GM19240 (cell line): Measurements from ENCODE around the gene PSAT1.

Experiments
- DNase-seq: peaks from one replicate; pipeline ENCODE4 v3.0.0; 2011; ENCODE audit warnings: low spot score; ENCODE audit not compliant: insufficient read length

Gene PSAT1

DNA sequence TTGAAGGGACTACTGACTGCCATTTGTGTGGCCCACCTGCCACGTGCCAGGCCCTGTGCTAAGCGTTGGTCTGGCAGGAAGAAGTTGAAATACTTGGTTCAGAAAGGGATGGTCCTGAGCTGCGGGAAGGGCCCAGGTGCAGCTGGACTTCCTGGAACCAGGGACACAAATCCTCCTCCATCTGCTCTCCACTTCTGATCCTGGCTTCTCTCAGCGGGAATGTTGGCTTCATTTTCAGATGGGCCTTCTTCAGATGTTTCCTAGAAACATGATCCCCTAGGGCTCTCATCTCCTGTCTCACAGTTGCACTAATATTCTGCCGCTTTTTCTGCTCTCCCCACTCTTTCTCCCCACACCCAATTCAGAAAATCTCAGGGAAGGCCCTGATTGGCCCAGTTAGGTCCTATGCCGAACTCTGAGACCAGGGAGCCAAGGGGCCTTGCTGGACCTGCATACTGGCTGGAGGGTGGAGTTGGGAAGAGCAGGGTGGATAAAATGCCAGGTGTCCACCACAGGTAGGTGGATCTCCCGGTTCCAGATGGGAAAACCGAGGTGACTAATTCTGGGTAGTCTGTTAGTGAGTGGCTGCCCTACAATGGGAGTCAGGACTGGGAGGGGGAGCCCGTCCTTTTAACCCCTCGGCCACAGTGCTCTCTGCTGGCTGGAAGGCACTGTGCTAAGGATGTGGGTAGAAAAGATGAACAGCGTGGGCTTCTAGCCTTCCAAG is 19.4 kb downstream of the PSAT1 start:
- no peak for DNase-seq

DNA sequence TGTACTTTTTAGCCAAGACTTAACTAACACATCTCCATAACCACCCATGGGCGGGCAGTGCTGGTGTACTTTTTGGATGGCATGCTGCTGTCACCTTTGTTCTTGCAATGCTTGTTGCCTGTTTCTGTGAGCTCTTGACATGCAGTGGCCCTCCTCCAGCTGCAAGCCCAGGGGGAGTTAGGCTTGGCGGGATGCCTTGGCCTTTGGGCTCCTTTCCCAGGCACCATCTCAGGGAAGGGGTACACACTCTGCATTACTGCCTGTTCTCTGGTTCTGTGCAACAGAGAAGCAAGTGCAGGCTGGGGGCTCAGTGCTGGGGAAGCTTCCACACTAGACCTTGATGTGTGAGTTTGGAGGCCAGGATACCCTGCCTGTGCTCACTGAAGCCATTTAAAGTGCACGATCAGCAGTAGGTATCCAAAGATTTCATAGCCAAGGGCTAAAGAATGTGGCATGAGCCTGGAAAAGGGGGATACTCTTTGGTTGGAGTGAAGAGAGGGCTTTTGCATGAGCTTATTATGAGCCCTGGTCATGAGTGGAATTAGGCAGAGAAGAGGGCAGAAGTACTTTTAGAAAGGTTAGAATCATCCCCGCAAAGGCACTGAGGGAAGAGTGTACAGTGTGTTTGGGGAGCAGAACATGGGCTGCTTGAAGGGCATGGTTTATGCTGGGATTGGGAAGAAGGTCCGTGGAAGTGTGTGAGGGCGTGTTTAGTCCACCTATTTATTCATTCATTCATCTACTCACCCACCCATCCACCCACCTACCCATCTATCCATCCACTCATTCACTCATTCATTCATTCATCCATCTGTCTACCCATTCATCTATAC is 22.5 kb downstream of the PSAT1 start:
- no peak for DNase-seq

DNA sequence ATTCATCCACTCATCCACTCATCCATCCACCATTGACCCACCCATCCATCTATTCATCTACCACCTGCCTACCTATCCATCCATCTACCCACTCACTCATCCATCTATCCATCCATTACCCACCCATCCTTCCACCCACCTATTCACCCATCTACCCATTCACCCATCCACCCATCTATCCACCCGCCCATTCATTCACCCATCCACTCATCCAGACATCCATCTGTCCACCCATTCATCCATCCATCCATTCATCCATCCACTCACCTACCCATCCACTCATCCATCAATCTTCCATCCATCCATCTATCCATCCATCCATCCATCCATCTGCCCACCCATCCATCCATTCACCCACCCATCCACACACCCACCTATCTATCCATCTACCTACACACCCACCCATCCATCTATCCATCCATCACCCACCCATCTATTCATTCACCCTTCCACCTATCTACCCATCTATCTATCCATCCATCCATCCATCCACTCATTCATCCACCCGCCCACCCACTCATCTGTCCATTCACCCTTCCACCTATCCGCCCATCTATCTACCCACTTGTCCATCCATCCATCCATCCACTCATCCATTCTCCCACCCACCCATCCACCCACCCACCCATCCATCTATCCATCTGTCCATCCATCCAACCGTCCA is 23.2 kb downstream of the PSAT1 start:
- no peak for DNase-seq

DNA sequence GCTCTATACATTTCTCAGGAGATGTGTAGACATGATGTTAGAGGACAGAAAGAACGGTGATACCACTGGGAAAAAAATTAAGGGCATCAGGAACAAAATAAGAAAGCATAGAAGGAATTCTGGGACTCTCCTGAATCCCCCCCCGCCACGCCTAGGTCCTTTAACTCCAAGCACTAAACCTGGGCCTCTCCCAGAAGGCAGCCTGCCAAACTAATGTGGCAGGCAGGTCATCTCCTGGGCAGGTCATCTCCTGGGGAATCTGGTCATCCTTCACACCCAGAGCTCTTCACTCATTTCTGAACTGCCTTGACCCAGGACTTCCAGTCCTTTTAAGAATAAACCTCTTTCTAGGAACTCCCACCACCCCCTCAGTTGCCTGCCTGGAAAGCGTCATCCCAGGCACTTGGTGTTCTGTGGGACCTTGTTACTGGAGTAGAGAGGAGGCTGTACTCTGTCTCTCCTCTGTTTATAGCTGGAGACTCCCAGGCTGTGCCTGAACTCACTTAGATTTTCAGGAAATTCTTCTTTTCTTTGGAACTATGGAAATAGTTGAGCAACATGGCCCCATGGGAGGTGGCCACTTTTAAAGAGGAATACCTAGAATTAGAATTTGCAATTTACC is 24.1 kb downstream of the PSAT1 start:
- no peak for DNase-seq

DNA sequence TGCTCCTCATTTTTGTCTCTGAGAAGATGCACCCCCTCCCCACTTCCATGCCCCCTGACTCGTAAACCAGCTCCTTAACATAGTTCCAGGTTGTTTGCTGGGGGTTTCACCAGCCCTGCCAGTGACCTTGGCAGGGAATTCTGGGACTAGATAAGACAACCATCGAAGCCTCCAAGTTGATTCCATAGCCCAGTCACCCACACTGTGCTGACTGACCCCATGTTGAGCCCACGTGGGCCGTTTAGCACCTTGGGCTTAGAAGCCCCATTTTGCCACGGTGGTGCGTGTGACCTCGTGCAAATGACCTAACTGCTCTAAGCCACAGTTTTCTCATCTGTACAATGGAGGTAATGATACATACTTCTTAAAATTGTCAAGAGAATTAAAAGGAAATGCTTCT is 24.6 kb downstream of the PSAT1 start:
- DNase-seq, result no peak

DNA sequence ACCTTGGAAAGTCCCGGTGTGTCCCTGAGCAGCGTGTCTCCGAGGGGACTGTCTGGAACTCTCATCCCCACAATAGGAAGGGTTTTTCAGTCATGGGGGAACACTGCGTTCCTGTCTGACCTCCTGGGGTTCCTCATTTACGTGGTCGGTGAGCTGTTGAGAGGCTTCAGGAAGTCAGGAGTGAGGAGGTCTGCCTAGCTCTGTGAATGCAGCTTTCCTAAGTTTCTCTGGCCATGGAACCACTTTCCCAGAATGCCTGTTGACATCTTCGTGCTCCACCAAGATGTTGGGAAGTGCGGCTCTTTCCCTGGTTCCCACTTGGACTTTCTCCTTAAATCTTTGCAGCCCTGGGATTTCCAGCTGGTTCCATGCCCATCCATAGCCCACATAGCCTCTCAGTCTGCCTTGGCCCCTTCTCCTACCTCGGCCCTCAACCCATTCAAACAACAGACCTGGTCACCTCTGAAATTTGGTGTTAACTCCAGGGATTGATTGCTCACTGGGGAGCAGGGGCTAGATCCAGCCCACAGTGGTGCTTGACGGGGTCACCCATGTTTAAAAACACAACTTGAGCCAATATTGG is 27.2 kb downstream of the PSAT1 start:
- DNase-seq, result no peak

DNA sequence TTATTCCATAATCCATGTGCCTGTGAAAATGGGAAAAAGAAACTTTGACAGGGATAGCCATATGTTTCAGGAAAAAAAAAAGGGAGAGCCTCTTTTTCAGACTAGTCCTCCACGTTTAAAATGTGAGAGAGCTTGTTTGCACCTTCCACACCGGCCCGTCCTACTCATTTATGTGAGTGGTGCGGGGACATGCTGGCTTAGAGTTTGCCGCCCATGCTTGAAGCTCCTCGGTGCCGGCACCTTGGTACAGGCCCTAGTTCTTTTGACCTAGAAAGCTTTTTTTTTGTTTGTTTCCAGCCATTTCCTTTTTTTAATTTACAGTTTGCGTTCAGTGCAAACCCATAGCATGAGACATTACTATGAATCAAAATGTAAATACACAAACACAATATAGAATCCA is 27.8 kb downstream of the PSAT1 start:
- no peak for DNase-seq

DNA sequence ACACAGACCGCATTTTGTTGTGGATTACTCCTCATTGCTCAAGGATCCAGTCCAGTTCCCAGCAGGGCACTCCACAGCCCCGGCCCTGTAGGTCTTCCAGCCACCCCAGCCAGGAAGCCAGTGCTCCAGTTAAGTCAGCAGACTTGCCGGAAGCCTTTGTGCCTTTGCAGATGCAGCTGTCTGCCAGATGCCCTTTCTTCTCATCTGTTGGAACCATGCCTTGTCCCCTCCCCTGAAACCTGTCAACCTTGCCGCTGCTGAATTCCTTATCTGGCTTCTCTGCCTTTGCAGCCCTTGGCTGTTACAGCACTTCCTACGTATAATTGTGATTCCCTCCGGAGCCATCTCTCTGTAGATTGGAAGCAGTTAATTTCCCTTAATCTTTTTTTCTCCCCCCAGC is 28.4 kb downstream of the PSAT1 start:
- DNase-seq, result no peak

DNA sequence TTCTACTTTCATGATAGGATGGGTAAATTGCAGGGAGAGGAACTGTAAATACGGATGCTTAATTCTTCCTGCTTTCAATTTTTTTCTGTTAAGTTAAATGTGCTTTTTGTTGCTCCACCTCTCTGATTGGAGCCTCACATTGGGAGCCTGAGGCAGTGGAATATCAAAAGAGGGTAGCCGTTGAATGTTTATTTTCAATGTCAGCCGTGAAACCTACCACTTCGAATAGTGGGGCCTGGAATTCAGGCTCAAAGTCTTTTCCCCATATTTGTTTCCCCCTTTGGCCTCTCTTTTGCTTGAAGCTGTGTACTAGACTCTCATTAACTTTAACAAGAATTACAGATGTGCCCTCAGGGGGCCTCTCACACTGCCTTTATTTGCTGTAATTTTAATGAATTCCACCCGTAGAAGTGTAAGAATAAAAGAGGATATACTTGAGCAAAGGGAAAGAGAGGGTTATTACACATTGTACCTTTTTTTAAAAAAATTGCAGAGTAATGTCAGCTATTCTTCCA is 29.0 kb downstream of the PSAT1 start:
- DNase-seq, result no peak

DNA sequence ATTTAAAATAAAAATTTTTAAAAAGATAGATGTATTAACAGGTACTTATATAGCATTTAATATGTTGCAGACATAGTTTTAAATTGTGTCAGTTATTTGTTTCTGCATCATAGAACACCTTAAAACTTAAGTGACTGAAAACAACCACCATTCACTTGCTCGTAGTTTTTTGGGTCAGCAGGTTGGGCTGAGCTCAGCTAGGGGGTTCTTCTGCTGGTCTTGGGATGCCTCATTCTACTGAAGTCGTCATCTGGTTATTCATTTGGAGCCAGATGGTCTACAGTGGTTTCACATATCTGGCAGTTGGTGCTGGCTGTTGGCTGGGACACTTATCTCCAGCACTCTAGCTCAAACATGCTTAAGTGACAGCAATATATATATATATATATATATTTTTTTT is 29.6 kb downstream of the PSAT1 start:
- DNase-seq, result no peak

DNA sequence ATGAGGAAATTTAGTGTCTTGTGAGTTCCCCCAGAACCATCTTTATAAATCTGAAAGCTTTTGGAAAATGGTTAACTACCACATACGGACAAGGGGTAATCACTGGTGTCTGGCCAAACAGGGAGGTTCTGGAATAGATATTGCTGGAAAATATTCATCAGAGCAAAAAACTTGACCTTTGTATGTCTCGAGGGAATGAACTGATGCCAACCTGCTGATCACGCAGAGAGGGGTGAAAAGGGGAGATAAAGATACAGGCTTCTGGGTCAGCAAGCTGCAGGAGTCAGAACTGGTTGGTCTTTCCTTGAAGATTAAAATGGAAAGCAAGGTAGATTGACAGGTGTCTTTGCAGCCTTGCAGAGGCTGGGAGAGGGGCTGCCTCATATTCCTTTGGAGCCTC is 35.5 kb downstream of the PSAT1 start:
- DNase-seq, result no peak

DNA sequence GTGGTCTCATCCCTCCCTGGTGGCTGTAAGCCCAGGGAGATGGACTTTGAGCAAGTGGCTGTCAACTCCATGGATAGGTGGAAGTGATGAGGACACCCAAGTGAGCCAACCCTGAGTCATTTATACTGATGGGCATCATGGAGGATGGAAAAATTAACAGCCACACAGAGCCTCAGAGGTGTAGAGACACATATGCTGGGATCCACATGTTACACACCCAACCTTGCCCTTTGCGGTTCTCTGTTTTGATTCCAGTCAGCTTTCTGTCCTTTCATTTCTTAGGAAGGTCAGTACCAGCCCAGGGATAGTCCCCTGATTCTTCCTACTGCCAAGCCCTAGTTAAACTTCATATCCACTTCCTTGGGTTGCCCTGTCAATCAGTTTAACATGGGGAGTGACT is 51.9 kb downstream of the PSAT1 start:
- DNase-seq, result no peak

DNA sequence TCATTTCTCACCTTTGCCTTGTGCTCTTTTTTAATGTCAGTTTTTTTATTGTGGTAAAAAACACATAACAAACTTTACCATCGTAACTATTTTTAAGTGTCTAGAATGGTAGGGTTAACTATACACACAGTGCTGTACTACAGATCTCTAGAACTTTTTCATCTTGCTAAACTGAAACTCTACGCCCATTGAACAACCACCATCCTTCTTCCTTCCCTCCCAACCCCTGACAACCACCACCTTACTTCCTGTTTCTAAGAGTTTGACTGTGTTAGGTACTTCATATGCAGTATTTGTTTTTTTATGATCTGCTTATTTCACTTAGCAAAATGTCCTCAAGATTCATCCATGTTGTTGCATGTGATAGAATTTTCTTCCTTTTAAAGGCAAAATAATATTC is 54.9 kb downstream of the PSAT1 start:
- DNase-seq, result no peak

DNA sequence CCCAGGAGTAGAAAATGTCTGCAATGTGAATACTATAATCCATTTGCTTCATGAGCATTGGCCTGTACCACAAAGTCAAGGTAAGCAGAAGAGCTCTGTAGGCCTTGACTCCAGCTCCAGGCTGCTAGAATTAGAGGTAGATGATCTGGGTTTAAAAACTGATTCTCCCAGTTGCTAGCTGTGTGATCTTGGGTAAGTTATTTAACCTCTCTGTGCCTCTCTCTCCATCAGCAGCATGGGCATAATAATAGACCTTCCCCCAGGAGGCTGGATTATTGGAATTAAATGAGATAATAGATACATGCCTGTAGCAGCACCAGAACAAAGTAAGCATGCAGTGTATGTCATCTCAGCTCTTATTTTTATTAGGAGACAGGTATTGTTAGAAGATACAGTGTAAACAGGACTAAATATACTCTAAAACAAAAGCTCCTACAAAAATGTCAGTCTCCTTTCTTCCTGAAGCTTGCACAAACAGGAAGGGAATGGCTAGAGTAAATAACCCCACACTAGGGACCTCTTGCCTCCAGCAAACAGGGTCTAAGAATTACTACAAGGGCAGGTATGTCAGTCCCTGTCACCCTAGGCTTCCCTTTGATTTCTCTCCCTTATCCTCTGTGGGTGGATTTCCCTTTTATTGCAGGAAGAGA is 57.5 kb downstream of the PSAT1 start:
- DNase-seq, result no peak

DNA sequence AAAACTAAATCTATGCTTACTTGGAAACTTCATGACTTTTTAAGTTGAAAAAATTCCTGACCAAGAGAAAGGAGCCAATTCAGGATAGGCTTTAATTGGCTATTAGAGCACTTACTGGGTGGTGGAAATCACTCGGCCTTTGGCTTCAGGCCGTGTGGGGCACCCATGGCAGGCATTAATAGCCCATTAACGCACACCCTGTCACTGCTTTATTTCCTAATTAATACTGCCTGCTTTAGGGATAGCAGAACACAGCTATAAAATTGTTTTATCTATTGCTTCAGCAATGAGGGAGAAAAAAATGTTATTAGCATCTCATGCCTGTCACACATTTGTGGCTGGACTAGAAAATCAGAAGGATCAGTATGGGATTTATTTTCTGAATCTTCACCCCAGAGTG is 58.1 kb downstream of the PSAT1 start:
- no peak for DNase-seq

DNA sequence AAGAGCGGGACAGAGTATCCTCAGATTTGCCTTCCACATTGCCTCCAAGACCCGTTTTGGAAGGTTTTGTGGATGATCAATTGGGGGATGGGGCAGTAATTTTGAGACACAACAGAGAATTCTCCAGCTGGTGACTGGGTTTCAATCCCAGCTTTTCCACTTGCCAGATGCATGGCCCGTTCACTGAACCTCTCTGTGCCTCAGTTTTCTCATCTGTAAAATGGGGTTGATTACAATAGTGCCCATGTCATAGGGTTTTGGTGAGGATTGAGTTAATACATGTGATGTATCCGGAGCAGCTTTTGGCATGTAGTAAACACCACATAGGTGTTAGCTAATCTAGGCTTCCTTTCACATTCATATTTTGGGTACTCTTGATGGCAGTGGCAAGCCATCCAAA is 59.7 kb downstream of the PSAT1 start:
- DNase-seq, result no peak

DNA sequence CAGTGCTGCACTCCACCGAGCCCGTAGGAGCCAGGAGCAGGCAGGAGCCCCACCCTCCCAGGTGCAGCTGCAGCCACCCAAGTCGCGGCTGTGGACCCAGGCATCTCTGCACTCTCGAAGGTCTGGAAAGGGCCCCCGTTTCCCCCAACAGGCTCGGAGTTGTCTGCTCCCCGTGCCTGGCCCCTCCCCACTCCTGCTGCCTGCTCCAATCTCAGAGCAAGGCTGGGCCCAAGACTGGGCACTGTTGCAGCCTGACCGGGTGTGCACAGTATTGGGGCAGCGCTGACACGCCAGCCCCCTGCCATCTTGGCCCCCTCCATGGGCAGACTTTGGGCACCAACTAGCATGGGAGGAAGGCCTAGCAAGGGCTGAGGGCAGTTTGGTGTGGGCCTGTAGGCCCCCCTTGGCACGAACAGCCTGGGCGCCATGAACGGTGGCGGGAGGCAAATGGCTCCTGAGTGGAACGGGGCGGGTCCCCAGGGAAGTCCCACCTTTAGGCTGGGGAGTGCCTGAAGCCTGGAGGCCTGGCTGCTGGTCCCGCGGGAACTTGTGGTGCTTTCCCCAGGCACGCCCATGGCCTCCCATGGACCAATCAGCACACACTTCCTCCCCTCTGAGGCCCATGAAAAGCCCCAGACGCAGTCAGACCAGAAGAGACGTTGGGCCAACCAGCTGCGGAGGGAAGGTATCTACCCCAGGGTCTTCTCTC is 60.4 kb downstream of the PSAT1 start:
- no peak for DNase-seq

DNA sequence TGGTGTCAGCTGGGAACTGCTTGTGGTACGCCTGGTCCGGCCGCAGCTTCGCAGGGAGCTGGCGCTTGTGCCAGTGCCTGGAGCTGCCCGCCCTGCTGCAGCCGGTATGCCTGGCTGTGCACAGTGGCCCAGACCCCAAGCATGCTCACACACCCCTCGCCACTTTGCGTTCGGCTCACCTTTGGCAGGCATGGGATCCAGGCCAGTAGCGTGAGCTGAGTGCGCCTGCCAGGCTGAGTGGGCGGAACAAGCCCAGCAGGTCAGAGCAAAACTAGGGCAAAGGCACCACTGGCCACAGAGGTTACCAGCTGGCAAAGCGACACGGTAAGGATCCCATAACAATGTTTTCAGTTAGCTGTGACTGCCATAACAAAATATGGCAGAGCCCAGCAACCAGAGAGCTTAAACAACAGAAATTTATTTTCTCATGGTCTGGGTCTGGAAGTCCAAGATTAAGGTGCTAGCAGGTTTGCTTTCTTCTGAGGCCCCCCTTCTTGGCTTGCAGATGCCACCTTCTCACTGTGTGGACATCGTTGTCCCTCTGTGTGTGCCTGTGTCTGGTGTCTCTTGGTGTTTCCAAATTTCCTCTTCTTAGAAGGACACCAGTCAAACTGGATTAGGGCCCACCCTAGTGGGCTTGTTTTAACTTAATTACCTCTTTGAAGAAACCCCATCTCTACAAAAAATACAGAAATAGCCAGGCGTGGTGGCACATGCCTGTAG is 61.6 kb downstream of the PSAT1 start:
- no peak for DNase-seq

DNA sequence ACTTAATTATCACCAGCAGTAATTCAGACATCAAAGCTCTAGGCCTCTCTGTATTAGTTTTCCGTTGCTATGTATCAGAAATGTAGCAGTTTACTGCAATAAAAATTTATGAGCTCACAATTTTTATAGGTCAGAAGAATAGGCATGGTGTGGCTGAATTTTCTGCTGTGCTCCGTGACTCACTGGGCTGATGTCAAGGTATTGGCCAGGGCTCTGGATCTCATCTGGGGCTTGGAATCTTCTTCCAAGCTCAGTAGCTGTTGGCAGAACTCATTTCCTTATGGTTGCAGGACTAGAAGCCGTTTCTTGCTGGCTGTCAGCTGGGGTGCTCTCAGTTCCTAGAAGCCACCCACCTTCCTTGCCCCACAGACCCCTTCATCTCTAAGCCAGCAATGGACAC is 66.3 kb downstream of the PSAT1 start:
- no peak for DNase-seq
